CD1c-positive myeloid dendritic cell (primary cell): Measurements from ENCODE around the gene EFR3B.

ENCODE experiments used
- DNase-seq: peaks from one replicate; pipeline ENCODE4 v3.0.0-alpha.2; 2016; ENCODE audit errors: extremely low spot score

The EFR3B gene

GRCh38 chr2:25184254-25184653 is 142.4 kb downstream of the EFR3B start:
- no peak for DNase-seq

GRCh38 chr2:25187729-25188350 is 146.0 kb downstream of the EFR3B start:
- no peak for DNase-seq

- DNase-seq, result no peak
Observed at GRCh38 chr2:25188405-25188804, 146.5 kb downstream of the EFR3B start.

- DNase-seq, result no peak
Observed at GRCh38 chr2:25190536-25190935, 148.7 kb downstream of the EFR3B start.

- no peak for DNase-seq
Observed at GRCh38 chr2:25194576-25195122, 152.8 kb downstream of the EFR3B start.

- DNase-seq, result no peak
Observed at GRCh38 chr2:25197336-25198208, 155.7 kb downstream of the EFR3B start.

GRCh38 chr2:25198209-25198525 is 156.3 kb downstream of the EFR3B start:
- DNase-seq, result no peak

GRCh38 chr2:25198576-25198975 is 156.7 kb downstream of the EFR3B start:
- DNase-seq, result no peak

- DNase-seq, result no peak
Observed at GRCh38 chr2:25201265-25201664, 159.4 kb downstream of the EFR3B start.

- DNase-seq, result no peak
Observed at GRCh38 chr2:25201794-25202193, 159.9 kb downstream of the EFR3B start.

- DNase-seq, result no peak
Observed at GRCh38 chr2:25202275-25202674, 160.4 kb downstream of the EFR3B start.

GRCh38 chr2:25204190-25204838 is 162.4 kb downstream of the EFR3B start:
- DNase-seq, result peak; percentile 11

GRCh38 chr2:25207078-25207545 is 165.2 kb downstream of the EFR3B start:
- DNase-seq, result peak; percentile 36
